Neuron (in vitro differentiated cells): ENCODE results near the gene LITAFD.

ENCODE experiments used
- H2AFZ ChIP-seq: one replicate; pipeline ENCODE4 v1.6.1; 2013; ENCODE audit warnings: low read depth, mild to moderate bottlenecking, inconsistent platforms, low read length, moderate library complexity
- H3K27me3 ChIP-seq: one replicate; pipeline ENCODE4 v1.6.1; 2013; ENCODE audit warnings: low read length; ENCODE audit not compliant: insufficient read depth
- H3K36me3 ChIP-seq: one replicate; pipeline ENCODE4 v1.6.1; 2013; ENCODE audit warnings: low read length; ENCODE audit not compliant: insufficient read depth
- H3K4me1 ChIP-seq: one replicate; pipeline ENCODE4 v1.6.1; 2013; ENCODE audit warnings: low read length; ENCODE audit not compliant: insufficient read depth
- H3K4me3 ChIP-seq: 2 replicates; pipeline ENCODE4 v1.5.1; 2013; ENCODE audit warnings: mild to moderate bottlenecking, low read length, moderate library complexity
- H3K9me3 ChIP-seq: one replicate; pipeline ENCODE4 v1.6.1; 2013; ENCODE audit warnings: low read length

The LITAFD gene

GRCh38 chr16:8850279-8850885, 31.8 kb upstream of the LITAFD start:
- no peak overlapping the region for H3K4me3 ChIP-seq
- H3K4me1 ChIP-seq, result peaks cover 19% of the 10 kb centered on the region
- no peaks in the 10 kb centered on the region for H3K9me3 ChIP-seq
- no peaks in the 10 kb centered on the region for H3K27me3 ChIP-seq
- no peak overlapping the region for H2AFZ ChIP-seq
- H3K36me3 ChIP-seq, result peaks cover 61% of the 10 kb centered on the region

DNA sequence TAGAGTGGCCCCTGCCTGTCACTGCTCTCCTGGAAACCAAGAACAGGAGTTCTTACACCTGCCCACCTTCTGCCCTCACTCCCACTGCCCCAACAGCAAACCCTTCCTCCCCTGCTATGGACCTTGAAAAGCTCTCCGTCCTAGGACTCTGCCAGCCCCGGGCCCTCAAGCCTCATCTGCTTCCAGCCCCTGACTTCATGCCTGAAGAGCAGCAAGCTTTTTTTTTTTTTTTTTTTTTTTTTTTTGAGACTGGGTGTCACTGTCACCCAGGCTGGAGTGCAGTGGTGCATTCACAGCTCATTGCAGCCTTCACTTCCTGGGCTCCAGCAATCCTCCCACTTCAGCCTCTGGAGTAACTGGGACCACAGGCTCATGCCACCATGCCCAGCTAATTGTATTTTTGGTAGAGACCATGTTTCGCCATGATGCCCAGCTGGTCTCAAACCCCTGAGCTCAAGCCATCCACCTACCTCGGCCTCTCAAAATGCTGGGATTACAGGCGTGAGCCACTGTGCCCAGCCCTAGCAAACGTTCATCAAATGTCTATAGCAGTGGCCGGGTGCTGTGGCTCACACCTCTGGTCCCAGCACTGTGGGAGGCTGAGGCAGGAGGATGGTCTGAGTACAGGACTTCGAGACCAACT, 30.3 kb upstream of the LITAFD start:
- Histone ChIP-seq H3K36me3 (peaks cover 74% of the 10 kb centered on the region), H3K4me3 (no peak overlapping the region)

GRCh38 chr16:8852534-8852933, 29.6 kb upstream of the LITAFD start:
- Histone ChIP-seq H3K27me3 (no peaks in the 10 kb centered on the region), H2AFZ (no peak overlapping the region), H3K9me3 (no peaks in the 10 kb centered on the region), H3K4me1 (peaks cover 19% of the 10 kb centered on the region), H3K36me3 (peaks cover 71% of the 10 kb centered on the region), H3K4me3 (no peak overlapping the region)

More for the DNA sequence above, 30.3 kb upstream of the LITAFD start:
- peaks cover 19% of the 10 kb centered on the region for H3K4me1 ChIP-seq
- no peaks in the 10 kb centered on the region for H3K9me3 ChIP-seq
- H2AFZ ChIP-seq, result no peak overlapping the region
- no peaks in the 10 kb centered on the region for H3K27me3 ChIP-seq

DNA sequence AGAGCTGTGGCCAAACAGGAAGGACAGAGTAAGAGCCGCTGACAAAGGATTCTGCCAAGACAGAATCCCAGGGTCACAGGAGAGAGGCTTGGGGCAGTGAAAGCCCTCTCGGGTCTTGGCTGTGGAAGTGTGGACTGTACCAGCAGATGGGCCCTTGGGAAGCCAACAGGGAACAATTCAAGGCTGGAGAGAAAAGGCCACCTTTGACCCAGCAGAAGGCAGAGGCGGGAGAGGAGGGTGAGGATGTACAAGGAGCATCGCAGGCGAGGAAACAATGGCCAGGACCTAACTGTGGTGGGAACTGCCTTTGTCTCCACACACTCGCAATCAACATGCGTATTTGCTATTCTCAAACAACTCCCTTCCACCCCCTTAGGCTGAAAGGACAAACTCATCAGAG, 29.0 kb upstream of the LITAFD start:
- Histone ChIP-seq H3K27me3 (no peaks in the 10 kb centered on the region), H3K4me3 (no peak overlapping the region), H3K4me1 (peaks cover 19% of the 10 kb centered on the region), H3K36me3 (peaks cover 70% of the 10 kb centered on the region), H2AFZ (no peak overlapping the region), H3K9me3 (no peaks in the 10 kb centered on the region)

- Histone ChIP-seq H3K27me3 (no peaks in the 10 kb centered on the region), H2AFZ (no peak overlapping the region), H3K4me3 (no peak overlapping the region), H3K36me3 (peaks cover 71% of the 10 kb centered on the region), H3K9me3 (no peaks in the 10 kb centered on the region), H3K4me1 (peaks cover 19% of the 10 kb centered on the region)
These were observed 28.5 kb upstream of the LITAFD start for GRCh38 chr16:8853611-8854010.

- Histone ChIP-seq H3K9me3 (no peaks in the 10 kb centered on the region), H2AFZ (no peak overlapping the region), H3K27me3 (no peaks in the 10 kb centered on the region), H3K4me1 (peaks cover 19% of the 10 kb centered on the region), H3K4me3 (no peak overlapping the region), H3K36me3 (peaks cover 69% of the 10 kb centered on the region)
These were observed 27.7 kb upstream of the LITAFD start for GRCh38 chr16:8854298-8854948.

DNA sequence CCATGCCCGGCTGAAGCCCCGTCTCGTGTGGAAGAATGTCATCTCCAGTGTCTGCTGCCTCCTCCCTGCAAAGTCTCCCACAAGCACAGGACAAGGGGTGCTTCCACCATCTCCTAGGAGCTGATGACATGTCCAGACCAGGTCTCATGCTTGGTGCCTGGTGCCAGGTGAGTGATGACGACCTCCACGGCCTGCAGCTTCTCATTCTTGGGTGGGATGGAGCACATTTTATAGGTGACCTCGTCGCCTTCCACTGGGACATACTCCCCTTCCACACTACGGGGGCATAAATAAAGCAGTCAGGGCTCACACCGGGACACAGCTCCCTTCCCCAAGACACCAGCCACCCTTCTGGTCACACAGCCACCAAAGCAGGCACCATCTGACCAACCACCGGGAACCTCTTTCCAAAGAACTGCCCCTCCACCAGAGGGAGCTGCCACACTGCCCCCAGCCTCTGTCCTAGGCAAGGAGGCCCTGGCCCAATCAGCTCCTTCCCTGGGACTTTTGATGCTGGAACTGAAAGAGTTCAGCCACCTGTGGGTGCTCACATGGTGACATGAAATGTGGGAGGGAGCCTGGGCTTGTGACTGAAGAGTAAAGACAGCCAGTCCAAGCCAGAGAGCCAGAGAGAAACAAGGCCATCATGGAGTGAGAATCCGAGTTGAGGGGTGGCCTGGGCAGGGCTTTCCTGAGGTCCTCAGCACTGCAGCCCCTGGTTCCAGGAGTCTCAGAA, 26.9 kb upstream of the LITAFD start:
- no peaks in the 10 kb centered on the region for H3K9me3 ChIP-seq

GRCh38 chr16:8855972-8856371, 26.2 kb upstream of the LITAFD start:
- Histone ChIP-seq H3K9me3 (no peaks in the 10 kb centered on the region), H2AFZ (no peak overlapping the region), H3K4me1 (peaks cover 26% of the 10 kb centered on the region), H3K27me3 (no peaks in the 10 kb centered on the region), H3K4me3 (no peak overlapping the region), H3K36me3 (peaks cover 58% of the 10 kb centered on the region)

More for the DNA sequence above, 26.9 kb upstream of the LITAFD start:
- Histone ChIP-seq H3K36me3 (peaks cover 64% of the 10 kb centered on the region), H2AFZ (no peak overlapping the region), H3K4me1 (peaks cover 23% of the 10 kb centered on the region), H3K4me3 (no peak overlapping the region), H3K27me3 (no peaks in the 10 kb centered on the region)

DNA sequence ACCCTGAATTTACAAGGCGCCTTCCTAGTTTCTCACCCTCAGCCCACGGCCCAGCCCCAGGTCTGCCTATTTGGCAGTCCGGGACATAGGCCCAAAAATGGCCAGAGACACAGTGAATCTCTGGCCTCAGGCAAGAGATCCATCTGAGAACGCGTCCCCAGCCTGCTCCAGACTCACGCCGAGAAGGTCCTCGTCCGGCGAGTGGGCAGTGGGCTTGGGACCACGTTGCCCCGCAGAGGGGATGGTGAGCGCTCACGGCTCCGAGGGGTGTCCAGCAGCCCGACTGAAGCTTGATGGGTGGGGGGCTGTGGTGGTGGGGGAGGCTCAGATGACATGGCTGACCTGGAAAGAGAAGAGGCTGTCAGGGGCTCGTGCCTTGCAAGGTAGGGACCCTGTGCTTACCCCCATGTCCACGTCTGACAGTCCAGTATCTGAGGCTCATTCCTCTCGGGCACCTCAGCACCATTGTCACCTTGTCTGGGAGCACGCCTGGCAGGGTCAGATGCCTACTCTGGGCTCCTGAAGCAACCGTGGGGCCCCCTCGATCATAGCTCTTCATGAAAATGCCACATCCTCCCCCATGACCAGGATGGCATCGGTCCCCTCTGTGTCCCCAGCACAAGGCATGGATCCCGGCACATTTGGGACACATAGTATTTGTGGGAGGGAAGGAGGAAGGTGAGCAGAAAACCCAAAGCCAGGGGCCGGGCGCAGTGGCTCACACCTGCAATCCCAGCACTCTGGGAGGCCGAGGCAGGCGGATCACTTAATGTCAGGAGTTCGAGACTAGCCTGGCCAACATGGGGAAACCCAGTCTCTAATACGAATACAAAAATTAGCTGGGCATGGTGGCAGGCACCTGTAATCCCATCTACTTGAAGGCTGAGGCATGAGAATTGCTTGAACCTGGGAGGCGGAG, 22.9 kb upstream of the LITAFD start:
- no peak overlapping the region for H3K4me3 ChIP-seq
- peaks cover 18% of the 10 kb centered on the region for H3K4me1 ChIP-seq
- no peak overlapping the region for H2AFZ ChIP-seq
- no peaks in the 10 kb centered on the region for H3K27me3 ChIP-seq
- peaks cover 52% of the 10 kb centered on the region for H3K36me3 ChIP-seq
- no peaks in the 10 kb centered on the region for H3K9me3 ChIP-seq

DNA sequence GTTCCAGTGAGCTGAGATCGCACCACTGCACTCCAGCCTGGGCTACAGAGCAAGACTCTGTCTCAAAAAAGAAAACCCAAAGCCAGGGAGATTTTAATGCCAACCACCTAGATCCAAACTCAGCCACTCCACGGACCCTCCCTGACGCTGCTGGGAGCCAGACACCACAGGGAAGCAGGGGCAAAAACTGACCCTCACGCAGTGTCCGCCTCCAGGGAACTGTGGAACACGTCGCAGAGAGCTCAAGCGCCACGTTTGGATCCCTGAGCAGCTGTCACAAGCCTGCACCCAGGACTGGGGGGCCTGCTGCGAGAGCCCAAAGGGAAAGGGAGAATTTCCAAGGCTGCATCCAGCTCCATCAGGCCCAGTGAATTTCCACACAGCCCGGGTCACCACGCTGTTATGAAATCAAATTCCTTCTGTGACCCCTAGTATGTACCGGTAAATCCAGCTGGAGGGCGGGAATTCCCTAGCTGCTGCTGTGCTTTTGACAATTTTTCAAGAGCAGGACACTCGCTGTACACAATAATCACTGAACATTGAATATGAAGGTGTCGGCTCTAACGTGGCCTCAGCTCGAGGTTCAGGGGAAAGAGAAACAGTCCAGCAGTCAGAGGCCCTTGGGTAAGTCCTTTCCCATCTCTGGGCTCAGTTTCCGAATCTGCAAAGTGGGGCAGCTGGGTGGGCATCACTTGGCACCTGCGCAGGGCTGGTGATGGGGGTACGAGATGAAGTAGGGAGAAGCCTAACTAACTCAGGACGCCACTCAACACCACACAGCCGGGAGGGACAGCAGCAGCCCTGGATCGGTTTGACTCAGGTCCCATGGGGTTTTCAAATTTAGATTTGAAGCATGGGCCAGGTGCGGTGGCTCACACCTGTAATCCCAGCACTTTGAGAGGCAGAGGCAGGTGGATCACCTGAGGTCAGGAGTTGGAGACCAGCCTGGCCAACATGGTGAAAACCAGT, 22.0 kb upstream of the LITAFD start:
- Histone ChIP-seq H3K4me1 (peaks cover 25% of the 10 kb centered on the region), H3K36me3 (peaks cover 44% of the 10 kb centered on the region), H3K9me3 (no peaks in the 10 kb centered on the region), H2AFZ (no peak overlapping the region), H3K4me3 (no peak overlapping the region), H3K27me3 (no peaks in the 10 kb centered on the region)

DNA sequence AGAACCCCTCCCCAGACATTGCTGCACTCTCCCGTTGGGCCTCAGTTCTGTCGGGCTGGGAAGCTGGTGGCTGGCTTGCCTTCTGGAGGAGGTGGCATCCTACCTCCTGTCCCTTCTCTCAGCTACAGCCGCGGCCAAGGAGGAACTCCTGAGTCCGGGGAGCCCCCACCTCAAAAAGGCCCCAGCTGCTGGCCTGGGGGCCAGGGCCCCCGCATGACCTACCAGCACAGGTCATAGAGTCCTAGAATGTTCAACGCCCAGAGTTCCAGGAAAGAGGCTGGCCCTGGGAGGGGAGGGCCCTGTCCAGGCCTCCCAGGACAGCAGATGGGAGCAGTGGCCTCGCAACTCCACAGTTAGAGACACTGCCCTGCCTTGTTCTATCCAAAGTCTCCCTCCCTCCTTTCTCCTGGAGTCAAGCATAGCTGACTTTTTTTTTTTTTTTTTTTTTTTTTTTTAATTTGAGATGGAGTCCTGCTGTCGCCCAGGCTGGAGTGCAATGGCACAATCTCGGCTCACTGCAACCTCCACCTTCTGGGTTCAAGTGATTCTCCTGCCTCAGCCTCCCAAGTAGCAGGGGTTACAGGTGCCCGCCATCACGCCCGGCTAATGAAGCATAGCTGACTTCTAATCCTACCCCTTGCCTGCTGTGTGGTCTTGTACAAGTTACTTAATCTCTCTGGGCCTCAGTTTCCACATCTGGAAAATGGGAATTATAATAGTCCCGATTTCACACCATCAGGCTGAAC, 20.4 kb upstream of the LITAFD start:
- no peak overlapping the region for H3K4me3 ChIP-seq
- H3K36me3 ChIP-seq, result peaks cover 34% of the 10 kb centered on the region
- H3K27me3 ChIP-seq, result no peaks in the 10 kb centered on the region
- peaks cover 38% of the 10 kb centered on the region for H3K4me1 ChIP-seq
- H3K9me3 ChIP-seq, result no peaks in the 10 kb centered on the region
- H2AFZ ChIP-seq, result no peak overlapping the region
